ENCODE results near the gene ENTPD6.
"Not testable (repeated sequence)": the region's sequence is repeated elsewhere in the genome, so short reads cannot be mapped to it uniquely, and the experiment has no call there.

The ENTPD6 gene

DNA sequence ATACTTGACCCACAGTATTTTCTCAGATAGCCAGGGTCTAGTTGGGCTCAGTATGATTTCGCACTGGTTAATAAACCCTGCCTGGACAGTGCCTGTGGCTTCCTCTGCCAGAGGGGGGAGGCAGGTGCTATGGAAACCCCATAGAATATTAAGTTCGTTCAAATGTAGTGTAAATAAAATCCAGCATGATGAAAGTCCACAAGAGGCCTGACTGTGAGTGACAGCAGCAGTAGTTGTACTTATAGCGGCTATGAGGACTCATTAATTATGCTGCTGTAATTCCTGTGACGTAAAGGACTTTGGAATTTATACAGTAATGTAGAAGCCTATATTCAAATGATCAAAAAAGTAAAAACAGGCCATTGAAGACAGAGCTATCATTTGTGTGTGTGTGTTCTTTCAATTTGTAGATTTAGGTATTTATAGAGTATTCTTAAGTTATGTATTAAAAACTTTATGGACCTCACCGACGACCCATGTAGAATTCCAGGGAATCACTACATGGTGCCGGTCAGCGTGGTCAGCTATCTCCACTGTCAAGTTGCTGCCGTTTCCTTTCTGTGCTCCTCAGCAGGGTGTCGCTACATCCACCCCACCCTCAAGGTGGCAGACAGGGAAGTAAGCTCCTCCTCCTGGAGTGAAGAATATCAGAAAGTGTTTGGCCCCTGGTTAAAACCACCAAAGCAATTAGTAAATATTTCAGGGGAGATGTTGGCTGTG lies 62.4 kb downstream of the ENTPD6 start:
- DNase-seq (ENCODE audit: low read depth), result no peak

- no peak for DNase-seq (ENCODE audit: low read depth)
These were observed 62.9 kb downstream of the ENTPD6 start for GRCh38 chr20:25258476-25258805.

DNA sequence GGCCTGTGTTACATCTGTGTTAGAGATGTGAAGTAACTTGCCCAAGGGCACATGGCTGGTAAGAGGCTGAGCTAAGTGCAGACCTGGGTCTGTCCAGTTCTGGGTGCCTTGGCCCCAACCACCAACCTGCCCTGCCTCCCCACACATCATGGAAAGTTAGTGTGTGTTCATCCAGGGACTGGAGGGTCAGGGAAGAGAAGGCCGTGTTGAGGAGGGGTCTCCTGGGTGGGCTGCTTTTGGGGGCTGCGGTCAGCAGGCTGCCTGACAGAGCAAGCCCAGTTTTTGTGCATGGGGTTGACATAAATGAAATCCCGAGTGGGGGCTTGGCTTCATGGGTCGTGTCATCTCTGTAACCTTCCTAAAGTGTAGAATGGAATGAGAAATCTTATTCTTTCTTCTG lies 63.3 kb downstream of the ENTPD6 start:
- no peak for DNase-seq (ENCODE audit: low read depth)

GRCh38 chr20:25259358-25259757 lies 63.8 kb downstream of the ENTPD6 start:
- no peak for DNase-seq (ENCODE audit: low read depth)

GRCh38 chr20:25259788-25260254 lies 64.3 kb downstream of the ENTPD6 start:
- no peak for DNase-seq (ENCODE audit: low read depth)

- not testable (repeated sequence) for DNase-seq (ENCODE audit: low read depth)
These were observed 65.4 kb downstream of the ENTPD6 start for GRCh38 chr20:25260770-25261437.

- DNase-seq (ENCODE audit: low read depth), result no peak
These were observed 73.7 kb downstream of the ENTPD6 start for GRCh38 chr20:25269057-25269832.

- DNase-seq (ENCODE audit: low read depth), result no peak
These were observed 74.3 kb downstream of the ENTPD6 start for GRCh38 chr20:25269833-25270170.

DNA sequence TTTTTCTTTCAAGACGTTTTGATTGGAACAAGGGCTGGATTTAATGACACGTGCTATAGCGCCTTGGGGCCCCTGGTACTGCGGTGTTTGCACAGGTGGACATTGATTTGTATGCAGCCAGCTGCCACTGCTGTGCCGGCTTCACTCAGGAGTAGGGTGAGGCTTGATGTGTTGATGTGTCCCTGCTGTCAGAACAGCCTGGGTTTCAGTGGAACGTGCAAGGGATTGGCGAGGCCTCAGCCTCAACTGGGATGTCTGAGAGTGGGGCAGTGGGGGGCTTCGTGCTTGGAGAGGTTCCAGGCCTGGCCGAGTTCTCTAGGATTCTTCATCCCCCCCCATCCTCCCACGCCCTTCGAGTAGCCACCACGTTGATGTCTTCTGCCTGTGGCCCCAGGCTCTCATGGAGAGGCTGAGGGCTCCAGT lies 75.3 kb downstream of the ENTPD6 start:
- no peak for DNase-seq (ENCODE audit: low read depth)

- DNase-seq (ENCODE audit: low read depth), result no peak
These were observed 76.1 kb downstream of the ENTPD6 start for GRCh38 chr20:25271486-25272222.

DNA sequence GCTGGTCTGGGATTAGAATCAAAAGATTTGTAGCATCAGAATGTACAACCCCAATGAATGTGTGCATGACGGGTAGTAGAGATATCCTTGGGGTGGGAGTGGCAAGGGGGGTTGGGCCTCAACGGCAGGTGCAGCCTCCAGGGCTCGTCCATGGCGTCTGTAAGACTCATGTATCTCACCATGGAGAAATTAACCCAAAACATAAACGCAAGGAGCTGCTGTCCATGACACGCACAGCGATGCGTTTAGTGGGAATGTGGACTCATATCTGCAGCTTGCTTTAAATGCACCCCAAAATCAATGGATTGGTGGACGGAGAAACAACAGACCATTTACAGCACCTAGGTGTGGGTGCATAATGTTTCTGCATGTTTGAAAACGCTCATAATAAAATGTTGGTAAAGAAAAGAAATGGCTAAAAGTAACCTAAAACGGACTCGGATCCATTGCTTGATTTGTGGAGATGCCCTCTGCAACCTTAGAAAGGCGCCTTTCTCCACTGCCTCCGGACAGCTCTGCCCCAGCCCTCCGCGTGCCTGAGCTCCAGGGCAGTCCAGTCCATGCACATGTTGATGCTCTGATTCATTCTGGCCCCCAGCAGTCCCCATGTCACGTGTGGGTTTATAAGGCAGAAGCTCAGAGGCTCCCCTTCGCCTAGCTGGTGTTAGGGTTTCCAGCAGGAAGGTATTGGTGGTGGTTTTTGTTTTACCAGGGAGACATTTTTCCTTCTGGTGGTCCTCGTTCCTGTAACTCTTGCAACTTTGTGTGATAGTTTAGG lies 76.9 kb downstream of the ENTPD6 start:
- no peak for DNase-seq (ENCODE audit: low read depth)

DNA sequence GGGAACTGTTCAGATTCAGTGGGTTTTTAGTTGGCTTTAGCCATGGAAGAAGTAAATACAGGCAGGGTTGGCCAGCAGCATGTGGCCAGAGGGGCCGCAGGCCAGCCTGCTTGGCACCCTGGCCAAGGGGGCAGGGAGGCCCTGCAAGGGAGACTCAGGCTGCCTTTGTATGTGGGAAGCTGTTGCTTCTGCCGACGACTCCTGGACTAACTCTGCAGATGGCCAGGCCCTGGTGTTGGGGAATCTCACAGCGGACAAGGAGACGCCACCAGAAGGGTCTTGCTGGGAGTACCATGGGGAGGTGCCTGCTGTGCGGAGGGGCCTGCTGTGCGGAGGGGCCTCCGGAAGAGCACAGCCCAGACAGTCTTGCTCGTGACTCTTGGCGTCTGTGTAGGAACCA lies 77.5 kb downstream of the ENTPD6 start:
- DNase-seq (ENCODE audit: low read depth), result no peak

- no peak for DNase-seq (ENCODE audit: low read depth)
These were observed 78.2 kb downstream of the ENTPD6 start for GRCh38 chr20:25273541-25274358.

- no peak for DNase-seq (ENCODE audit: low read depth)
These were observed 79.0 kb downstream of the ENTPD6 start for GRCh38 chr20:25274481-25274880.

- no peak for DNase-seq (ENCODE audit: low read depth)
These were observed 79.6 kb downstream of the ENTPD6 start for GRCh38 chr20:25274891-25275812.

DNA sequence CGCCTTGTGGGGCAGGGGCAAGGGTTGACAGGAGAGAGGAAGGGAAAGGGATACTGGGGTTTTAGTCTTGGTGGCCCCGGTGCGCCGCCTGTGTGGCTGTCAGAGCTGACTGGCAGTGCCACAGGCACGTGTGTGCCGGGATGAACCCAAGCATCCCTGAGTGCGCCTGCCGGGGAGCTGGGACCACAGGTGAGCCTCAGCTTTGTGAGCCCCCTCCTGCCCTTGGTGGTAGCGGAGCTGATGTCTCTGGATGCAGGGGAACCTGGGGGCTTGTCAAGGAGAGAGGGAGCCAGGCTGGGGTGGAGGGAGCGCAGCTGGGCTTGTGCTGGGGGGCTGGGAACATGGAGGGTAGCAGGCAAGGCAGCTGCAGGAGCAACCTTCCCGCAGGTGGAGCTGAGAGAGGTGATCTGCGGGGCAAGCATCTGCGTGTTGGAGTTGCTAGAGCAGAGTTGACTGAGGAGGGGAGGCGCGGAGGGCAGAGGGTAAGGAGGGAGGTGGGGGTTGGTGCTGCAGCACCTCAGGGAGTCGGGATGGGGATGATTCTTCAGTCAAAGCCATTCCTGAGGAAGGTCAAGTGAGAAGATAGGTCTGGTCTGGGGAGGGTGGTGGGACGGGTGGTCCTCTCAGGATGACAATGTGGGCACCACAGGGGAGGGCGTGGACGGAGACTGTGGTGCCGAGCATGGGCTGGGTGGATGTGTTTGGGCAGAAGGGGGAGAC lies 80.5 kb downstream of the ENTPD6 start:
- no peak for DNase-seq (ENCODE audit: low read depth)

All from GM04503 (cell line).